Anterior cingulate cortex (tissue), 58 donors: ENCODE results near the gene BASP1.
A peak's percentile ranks its signal among the peaks of the same experiment; 100 is the strongest.
"Not testable (repeated sequence)": the region's sequence is repeated elsewhere in the genome, so short reads cannot be mapped to it uniquely, and the experiment has no call there.

ENCODE experiments used
- DNase-seq, 58 donors: peaks; one replicate each; lab custom pipeline; 2025; lab: John Stamatoyannopoulos, UW

BASP1 gene

GRCh38 chr5:17278931-17279330 lies 61.5 kb downstream of the BASP1 start:
- DNase-seq: no peak

DNA sequence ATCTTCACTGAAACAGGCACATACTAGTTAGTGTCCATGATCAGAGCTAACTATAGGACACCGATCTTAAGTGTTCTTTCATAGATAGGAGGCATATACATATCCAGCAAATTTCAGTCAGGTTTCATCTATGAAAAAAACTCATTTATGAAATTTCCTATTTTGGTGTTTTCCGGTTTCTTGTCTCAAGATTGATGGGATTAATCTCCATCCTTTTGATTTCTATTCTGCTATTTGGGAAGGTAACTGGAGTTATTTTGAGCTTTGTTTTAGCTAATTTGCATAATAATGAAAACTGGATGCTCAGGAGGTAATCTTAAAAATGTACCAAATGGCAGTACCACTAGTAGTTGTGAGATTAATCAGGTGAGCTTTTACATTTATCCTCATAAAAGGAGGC lies 62.1 kb downstream of the BASP1 start:
- DNase-seq: no peak

DNA sequence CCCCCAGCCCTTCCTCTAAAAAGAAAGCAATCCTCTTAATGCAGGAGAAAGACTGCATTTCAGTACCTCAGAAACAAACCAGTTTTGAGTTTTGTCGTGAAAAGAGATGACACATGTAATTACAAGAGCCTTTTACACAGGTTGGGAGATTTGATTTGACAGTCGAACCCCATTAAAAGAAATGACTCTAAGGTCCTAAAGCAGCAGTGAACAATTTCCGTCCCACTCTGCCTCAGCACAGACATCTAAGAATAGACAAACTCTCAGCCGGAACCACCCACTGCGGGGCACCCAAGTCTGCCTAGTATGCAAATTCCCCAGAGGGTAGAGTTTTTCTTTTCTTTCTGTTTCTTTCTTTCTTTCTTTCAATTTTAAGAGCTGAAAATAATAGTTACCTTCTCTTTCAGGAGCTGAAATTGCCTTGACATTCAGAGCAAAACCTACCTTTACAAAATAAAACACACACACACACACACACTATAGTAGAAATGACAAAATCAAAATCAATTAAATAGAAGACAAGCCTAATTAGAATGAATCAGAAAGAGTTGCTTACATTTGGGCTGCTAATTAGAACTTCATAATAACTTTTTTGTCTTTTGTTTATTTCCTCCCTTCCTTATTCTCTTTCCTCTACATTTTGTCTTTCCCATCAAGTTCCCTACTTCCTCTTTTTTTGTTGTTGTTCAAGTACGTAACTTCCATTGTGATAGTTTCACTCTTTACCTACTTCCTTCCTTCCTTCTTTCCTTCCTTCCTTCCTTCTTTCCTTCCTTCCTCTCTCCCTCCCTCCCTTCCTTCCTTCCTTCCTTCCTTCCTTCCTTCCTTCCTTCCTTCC lies 65.1 kb downstream of the BASP1 start:
- peak in 5 of 58 donors; percentile 5 to 32 (median 27) for DNase-seq

GRCh38 chr5:17283121-17283415 lies 65.6 kb downstream of the BASP1 start:
- DNase-seq: no peak

- DNase-seq: no peak
Measured at GRCh38 chr5:17287501-17288155, 70.2 kb downstream of the BASP1 start.

DNA sequence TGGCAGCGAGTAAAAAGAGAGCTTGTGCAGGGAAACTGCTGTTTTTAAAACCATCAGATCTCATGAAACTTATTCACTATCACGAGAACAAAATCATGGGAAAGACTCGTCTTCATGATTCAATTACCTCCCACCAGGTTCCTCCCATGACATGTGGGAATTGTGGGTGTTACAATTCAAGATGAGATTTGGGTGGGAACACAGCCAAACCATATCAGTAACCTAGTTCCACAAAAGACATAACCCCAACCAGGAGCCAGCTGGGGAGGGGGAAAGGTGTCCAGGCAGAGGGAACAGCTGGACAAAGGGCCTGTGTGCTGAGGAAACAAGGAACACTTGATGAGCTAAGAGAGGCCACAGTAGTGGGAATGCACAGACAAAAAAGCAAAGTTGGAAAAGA lies 71.1 kb downstream of the BASP1 start:
- DNase-seq: no peak

- no peak for DNase-seq
Measured at GRCh38 chr5:17289681-17290539, 72.5 kb downstream of the BASP1 start.

GRCh38 chr5:17290540-17290974 lies 73.1 kb downstream of the BASP1 start:
- DNase-seq: no peak

- no peak for DNase-seq
Measured at GRCh38 chr5:17292434-17293015, 75.1 kb downstream of the BASP1 start.

DNA sequence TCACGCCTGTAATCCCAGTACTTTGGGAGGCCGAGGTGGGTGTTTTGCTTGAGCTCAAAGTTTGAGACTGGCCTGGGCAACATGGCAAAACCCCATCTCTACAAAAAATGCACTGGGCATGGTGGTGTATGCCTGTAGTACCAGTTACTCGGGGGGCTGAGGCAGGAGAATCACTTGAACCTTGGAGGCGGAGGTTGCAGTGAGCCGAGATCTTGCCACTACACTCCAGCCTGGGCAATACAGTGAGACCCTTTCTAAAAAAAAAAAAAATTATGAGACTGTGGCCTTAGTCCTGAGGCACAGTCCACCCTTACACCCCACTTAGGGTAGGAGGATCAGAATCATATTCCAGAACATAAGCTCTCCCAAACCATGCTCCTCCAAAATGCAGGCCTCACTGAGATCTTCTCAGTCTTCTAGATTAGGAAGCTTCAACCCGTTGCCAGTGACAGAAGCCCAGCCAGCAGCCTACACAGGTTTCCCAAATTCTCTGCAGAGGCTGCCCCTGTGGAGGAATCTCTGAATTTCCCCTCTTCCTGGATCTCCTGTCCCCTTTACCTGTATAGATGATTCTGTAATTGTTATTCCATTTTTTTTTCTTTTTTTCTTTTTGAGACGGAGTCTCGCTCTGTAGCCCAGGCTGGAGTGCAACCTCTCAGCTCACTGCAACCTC lies 77.3 kb downstream of the BASP1 start:
- no peak for DNase-seq

DNA sequence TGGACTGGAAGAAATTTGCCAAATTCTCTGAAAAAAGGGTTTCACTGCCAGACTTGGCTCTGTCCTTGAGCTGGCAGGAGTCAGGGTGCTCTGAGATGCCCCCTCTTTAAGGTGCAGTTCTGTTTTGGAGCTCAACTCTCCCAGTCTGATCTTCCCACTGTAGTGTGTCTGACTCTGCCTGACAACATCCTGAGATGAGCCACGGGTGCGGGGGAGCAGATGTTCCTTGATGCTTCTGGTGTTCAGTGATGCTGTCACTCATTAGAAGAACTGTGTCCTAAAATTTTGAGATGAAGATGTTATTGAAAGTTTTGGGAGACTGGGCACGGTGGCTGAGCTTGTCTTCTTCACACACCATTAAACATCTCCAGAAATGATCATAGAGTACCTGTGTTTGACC lies 78.2 kb downstream of the BASP1 start:
- peak in 2 of 58 donors; percentile 2 to 11 for DNase-seq

- no peak for DNase-seq
Measured at GRCh38 chr5:17302106-17302505, 84.7 kb downstream of the BASP1 start.

DNA sequence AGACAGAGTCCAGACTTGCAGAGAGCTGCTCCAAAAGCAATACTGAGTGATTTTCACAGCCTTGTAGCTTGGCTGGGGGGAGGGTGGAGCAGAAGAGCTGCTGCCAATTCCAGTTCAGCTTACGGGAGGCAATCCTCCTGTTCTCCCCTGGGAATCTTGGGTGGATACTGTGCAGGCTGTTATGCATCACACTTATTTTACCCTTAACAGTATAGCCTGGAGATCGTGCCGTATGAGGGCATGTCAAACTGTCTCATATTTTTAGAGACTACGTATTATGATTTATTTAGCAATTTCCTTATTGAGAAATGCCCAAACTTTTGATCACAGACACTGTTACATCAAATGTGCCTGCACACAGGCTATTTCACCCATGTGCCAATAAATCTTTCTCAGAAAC lies 85.2 kb downstream of the BASP1 start:
- DNase-seq: no peak

GRCh38 chr5:17304282-17304681 lies 86.9 kb downstream of the BASP1 start:
- peak in 2 of 58 donors; percentile 31 to 43 for DNase-seq

- DNase-seq: no peak
Measured at GRCh38 chr5:17305017-17305416, 87.6 kb downstream of the BASP1 start.

- DNase-seq: no peak
Measured at GRCh38 chr5:17305964-17306725, 88.7 kb downstream of the BASP1 start.

GRCh38 chr5:17306726-17307091 lies 89.3 kb downstream of the BASP1 start:
- no peak for DNase-seq

DNA sequence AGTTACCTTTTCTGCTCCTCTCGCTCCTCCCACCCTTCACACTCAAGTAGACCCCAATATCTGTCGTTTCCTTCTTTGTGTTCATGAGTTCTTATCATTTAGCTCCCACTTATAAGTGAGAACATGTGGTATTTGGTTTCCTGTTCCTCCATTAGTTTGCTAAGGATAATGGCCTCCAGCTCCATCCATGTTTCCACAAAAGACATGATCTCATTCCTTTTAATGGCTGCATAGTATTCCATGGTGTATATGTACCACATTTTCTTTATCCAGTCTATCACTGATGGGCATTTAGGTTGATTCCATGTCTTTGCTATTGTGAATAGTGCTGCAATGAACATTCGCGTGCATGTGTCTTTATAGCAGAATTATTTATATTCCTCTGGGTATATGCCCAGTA lies 90.0 kb downstream of the BASP1 start:
- DNase-seq: not testable (repeated sequence)

DNA sequence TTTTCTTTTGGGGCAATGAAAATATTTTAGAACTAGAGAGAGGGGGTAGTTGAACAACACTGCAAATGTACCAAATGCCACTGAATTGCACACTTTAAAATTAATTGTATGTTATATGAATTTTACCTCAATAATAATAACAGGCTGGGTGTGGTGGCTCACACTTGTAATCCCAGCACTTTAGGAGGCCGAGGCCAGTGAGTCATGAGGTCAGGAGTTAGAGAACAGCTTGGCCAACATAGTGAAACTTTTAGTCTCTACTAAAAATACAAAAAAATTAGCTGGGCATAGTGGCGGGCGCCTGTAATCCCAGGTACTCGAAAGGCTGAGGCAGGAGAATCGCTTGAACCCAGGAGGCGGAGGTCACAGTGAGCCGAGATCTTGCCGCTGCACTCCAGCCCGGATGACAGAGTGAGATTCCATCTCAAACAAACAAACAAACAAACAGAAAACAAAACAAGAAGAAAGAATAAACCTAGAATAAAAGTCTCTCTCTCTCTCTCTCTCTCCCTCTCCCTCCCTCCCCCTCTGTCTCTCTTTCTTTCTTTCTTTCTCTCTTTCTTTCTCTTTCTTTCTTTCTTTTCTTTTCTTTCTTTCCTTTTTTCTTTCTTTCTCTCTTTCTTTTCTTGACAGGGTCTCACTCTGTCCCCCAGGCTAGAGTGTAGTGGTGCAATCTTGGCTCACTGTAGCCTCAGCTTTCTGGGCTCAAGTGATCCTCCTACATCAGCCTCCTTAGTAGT lies 91.1 kb downstream of the BASP1 start:
- no peak for DNase-seq
